IMR-90 (cell line): Measurements from ENCODE around the gene KRT7. TPM values are rescaled to one million over a fixed set of nuclear protein-coding genes. Genes with fewer than 3 reads are reported as not detected.
A peak's percentile ranks its signal among the peaks of the same experiment; 100 is the strongest.

Source experiments
- ATAC-seq: fragments of 200-7000 bp; cut with Tn5 transposase; 2 replicates; pipeline ENCODE4 v1.9.1; 2020; ENCODE audit warnings: low read depth, mild to moderate bottlenecking, moderate library complexity
- BruUV-seq: library from RNA; stranded (reverse); fragments of 400-500 nt; replicated peaks from 2 replicates; lab custom pipeline; 2021; lab: Mats Ljungman, UMichigan
- CTCF ChIA-PET: fragments of 300-600 bp; formaldehyde crosslinking; extraction: SDS; loops from one replicate; lab custom pipeline; 2021; ENCODE audit warnings: antibody characterized with exemption; lab: Yijun Ruan, JAX
- POLR2A ChIA-PET: fragments of 300-600 bp; sonication (Branson Sonifier 250); formaldehyde crosslinking; loops from one replicate; lab custom pipeline; 2022; ENCODE audit warnings: antibody characterized with exemption; ENCODE audit not compliant: unreplicated experiment; lab: Charles Lee
- DNase-seq: peaks from one replicate; pipeline ENCODE4 v3.0.0; 2013
- H2AFZ ChIP-seq: replicated peaks from 2 replicates; pipeline ENCODE3; 2013; ENCODE audit warnings: low read length, mild to moderate bottlenecking; ENCODE audit not compliant: poor library complexity
- H2AK5ac ChIP-seq: 2 replicates; pipeline ENCODE4 v1.6.1; 2013; ENCODE audit warnings: low read depth, low read length, inconsistent platforms
- H2AK9ac ChIP-seq: replicated peaks from 2 replicates; pipeline ENCODE3; 2013; ENCODE audit warnings: mild to moderate bottlenecking, low read depth, low read length, moderate library complexity; ENCODE audit not compliant: poor library complexity
- H2BK120ac ChIP-seq: 2 replicates; pipeline ENCODE4 v1.6.1; 2013; ENCODE audit warnings: low read depth, low read length, inconsistent platforms
- H2BK15ac ChIP-seq: 3 replicates; pipeline ENCODE4 v1.6.1; 2013; ENCODE audit warnings: low read depth, low read length, inconsistent platforms
- H2BK20ac ChIP-seq: 2 replicates; pipeline ENCODE4 v1.6.1; 2013; ENCODE audit warnings: low read depth, mild to moderate bottlenecking, inconsistent platforms, low read length, moderate library complexity
- H2BK5ac ChIP-seq: 2 replicates; pipeline ENCODE4 v1.6.1; 2013; ENCODE audit warnings: mild to moderate bottlenecking, low read depth, low read length, inconsistent platforms; ENCODE audit not compliant: poor library complexity, severe bottlenecking
- H3K14ac ChIP-seq: replicated peaks from 2 replicates; pipeline ENCODE4 v1.6.1; 2013; ENCODE audit warnings: low read depth, low read length, inconsistent platforms
- H3K18ac ChIP-seq: 2 replicates; pipeline ENCODE4 v1.6.1; 2013; ENCODE audit warnings: low read depth, low read length, control low read depth
- H3K23ac ChIP-seq: 2 replicates; pipeline ENCODE4 v1.6.1; 2013; ENCODE audit warnings: low read depth, low read length, inconsistent platforms
- H3K27ac ChIP-seq: 2 replicates; pipeline ENCODE4 v1.5.1; 2013; ENCODE audit warnings: mild to moderate bottlenecking, control low read depth, low read length; ENCODE audit not compliant: insufficient read depth
- H3K27me3 ChIP-seq: 2 replicates; pipeline ENCODE4 v1.6.1; 2013; ENCODE audit warnings: low read length; ENCODE audit not compliant: control insufficient read depth, insufficient read depth
- H3K36me3 ChIP-seq: 2 replicates; pipeline ENCODE4 v1.6.1; 2013; ENCODE audit warnings: low read length, mixed read lengths; ENCODE audit not compliant: control insufficient read depth, insufficient read depth
- H3K4ac ChIP-seq: 2 replicates; pipeline ENCODE4 v1.6.1; 2013; ENCODE audit warnings: low read depth, low read length, inconsistent platforms
- H3K4me1 ChIP-seq: 2 replicates; pipeline ENCODE4 v1.6.1; 2013; ENCODE audit warnings: low read length, mixed read lengths; ENCODE audit not compliant: control insufficient read depth, insufficient read depth
- H3K4me2 ChIP-seq: 2 replicates; pipeline ENCODE4 v1.6.1; 2013; ENCODE audit warnings: low read depth, mild to moderate bottlenecking, control low read depth, low read length, moderate library complexity
- H3K4me3 ChIP-seq: 2 replicates; pipeline ENCODE4 v1.5.1; 2013; ENCODE audit warnings: low read depth, mild to moderate bottlenecking, control low read depth, low read length, moderate library complexity; ENCODE audit not compliant: insufficient read depth
- H3K56ac ChIP-seq: 2 replicates; pipeline ENCODE4 v1.6.1; 2013; ENCODE audit warnings: low read length, inconsistent platforms; ENCODE audit not compliant: insufficient read depth; ENCODE audit errors: extremely low read depth
- H3K79me1 ChIP-seq, 2 experiments: 2 replicates each; pipeline ENCODE4 v1.6.1; 2013; ENCODE audit warnings: low read length in 2 of 2, inconsistent platforms in 1 of 2, low read depth in 1 of 2
- H3K9ac ChIP-seq: 2 replicates; pipeline ENCODE4 v1.6.1; 2013; ENCODE audit warnings: low read depth, low read length, control low read depth
- H3K9me1 ChIP-seq: 2 replicates; pipeline ENCODE4 v1.6.1; 2013; ENCODE audit warnings: low read length, inconsistent platforms; ENCODE audit not compliant: insufficient read depth
- H3K9me3 ChIP-seq: 2 replicates; pipeline ENCODE4 v1.6.1; 2013; ENCODE audit warnings: low read length; ENCODE audit not compliant: control insufficient read depth, insufficient read depth
- H4K20me1 ChIP-seq: 2 replicates; pipeline ENCODE4 v1.6.1; 2013; ENCODE audit warnings: low read length, inconsistent platforms; ENCODE audit not compliant: insufficient read depth
- H4K5ac ChIP-seq: 2 replicates; pipeline ENCODE4 v1.6.1; 2013; ENCODE audit warnings: mild to moderate bottlenecking, low read depth, low read length, control low read depth
- H4K8ac ChIP-seq, 2 experiments: 2 replicates each; pipeline ENCODE4 v1.6.1; 2013; ENCODE audit warnings: low read depth in 2 of 2, low read length in 2 of 2, control low read depth in 1 of 2, inconsistent platforms in 1 of 2
- H4K91ac ChIP-seq: 2 replicates; pipeline ENCODE4 v1.6.1; 2013; ENCODE audit warnings: low read depth, low read length, inconsistent platforms; ENCODE audit not compliant: insufficient read depth
- BHLHE40 ChIP-seq: fragments of 150-350 bp; IDR thresholded peaks from 2 replicates; pipeline ENCODE4 v1.6.1; 2016; ENCODE audit warnings: mild to moderate bottlenecking, low read depth, low read length
- CEBPB ChIP-seq: IDR thresholded peaks from 2 replicates; pipeline ENCODE4 v1.6.1; 2012; ENCODE audit warnings: low read depth, low read length, improper control_type of control experiment
- CHD1 ChIP-seq: IDR thresholded peaks from 2 replicates; pipeline ENCODE4 v1.6.1; 2012; ENCODE audit warnings: low read depth, low read length, improper control_type of control experiment
- CTCF ChIP-seq: conservative IDR thresholded peaks from 2 replicates; pipeline ENCODE4 v1.5.1; 2012; ENCODE audit warnings: mild to moderate bottlenecking, low read depth, low read length, improper control_type of control experiment
- MAFK ChIP-seq: IDR thresholded peaks from 2 replicates; pipeline ENCODE4 v1.6.1; 2012; ENCODE audit warnings: low read depth, low read length, improper control_type of control experiment
- MAZ ChIP-seq: IDR thresholded peaks from 2 replicates; pipeline ENCODE4 v1.6.1; 2012; ENCODE audit warnings: low read depth, mild to moderate bottlenecking, low read length, improper control_type of control experiment, moderate library complexity, borderline replicate concordance
- MXI1 ChIP-seq: IDR thresholded peaks from 2 replicates; pipeline ENCODE4 v1.6.1; 2012; ENCODE audit warnings: low read depth, mild to moderate bottlenecking, low read length, moderate library complexity, borderline replicate concordance
- NFE2L2 ChIP-seq: fragments of 150-350 bp; IDR thresholded peaks from 2 replicates; pipeline ENCODE4 v1.6.1; 2016; ENCODE audit warnings: low read depth, mild to moderate bottlenecking, low read length
- POLR2A ChIP-seq: IDR thresholded peaks from 2 replicates; pipeline ENCODE4 v1.6.1; 2012; ENCODE audit warnings: mild to moderate bottlenecking, low read depth, low read length
- RAD21 ChIP-seq: IDR thresholded peaks from 2 replicates; pipeline ENCODE4 v1.6.1; 2012; ENCODE audit warnings: low read length, improper control_type of control experiment
- RCOR1 ChIP-seq: IDR thresholded peaks from 2 replicates; pipeline ENCODE4 v1.6.1; 2012; ENCODE audit warnings: mild to moderate bottlenecking, low read length, improper control_type of control experiment; ENCODE audit not compliant: insufficient replicate concordance
- RFX5 ChIP-seq: IDR thresholded peaks from 2 replicates; pipeline ENCODE4 v1.8.0; 2012; ENCODE audit warnings: low read depth, mild to moderate bottlenecking, low read length, moderate library complexity
- SMC3 ChIP-seq: fragments of 150-350 bp; IDR thresholded peaks from 2 replicates; pipeline ENCODE4 v1.6.1; 2016; ENCODE audit warnings: low read depth, mild to moderate bottlenecking, antibody characterized with exemption, low read length, moderate library complexity
- WGBS, 2 experiments: methylation state at CpG; one replicate each; pipeline versions ENCODE4 v1.1.5 to v1.1.7; 2013; ENCODE audit warnings: missing lambda C conversion rate in 2 of 2; ENCODE audit not compliant: insufficient read length in 1 of 2; ENCODE audit errors: extremely low coverage in 2 of 2; 5-methylcytosine and 5-hydroxymethylcytosine counted together
- dilution Hi-C: fragments of 300-500 bp; cut with HindIII; formaldehyde crosslinking; loops from one replicate; pipeline ENCODE4 v1.14.3; 2018; ENCODE audit warnings: low sequenced_read_pairs; ENCODE audit not compliant: unreplicated experiment
- in situ Hi-C: fragments of 300-500 bp; cut with MboI; formaldehyde crosslinking; loops from 3 replicates; pipeline ENCODE4 v1.14.3; 2019; ENCODE audit warnings: low sequenced_read_pairs, inconsistent platforms, mixed read lengths
- intact Hi-C: fragments of 100-400 bp; cut with micrococcal nuclease; formaldehyde crosslinking; loops from 2 replicates; pipeline ENCODE4 v1.10.0; 2022
- polyA plus RNA-seq, 3 experiments: library from polyadenylated mRNA; depleted of rRNA; stranded (reverse); fragments of >200 nt; gene quantifications; 2 replicates each; pipeline ENCODE4 v1.2.3, GENCODE V29; 2012; ENCODE audit warnings: low replicate concordance in 1 of 3
- total RNA-seq: library from RNA; depleted of rRNA; stranded (reverse); fragments of >200 nt; gene quantifications from 2 replicates; pipeline ENCODE4 v1.2.3, GENCODE V29; 2012
- TF ChIP-seq, protein P1 (sequence below): fragments of 150-350 bp; IDR thresholded peaks from 2 replicates; pipeline ENCODE4 v1.6.1; 2017; ENCODE audit warnings: mild to moderate bottlenecking, antibody characterized with exemption, low read length, low read depth

KRT7 gene
- total and polyA plus RNA-seq, 2 of the 4 experiments (the other 2 are of a cell fraction): 0.54 to 1.7 TPM

- ATAC-seq (no peak), DNase-seq (no peak)
- peak overlapping the region; percentile 52 for H2AK9ac ChIP-seq
- H3K14ac ChIP-seq: no peak overlapping the region; the same call in none of the 2 replicates
- peaks cover 5% of the 10 kb centered on the region; the same call in 1 of the 2 replicates for H4K20me1 ChIP-seq
- no peaks in the 10 kb centered on the region for H3K36me3 ChIP-seq
- intact Hi-C loops: loop anchor here (2.0 to 5.0 kb wide), 2 partner anchors 45 to 49 kb away; partner anchors contain the start of gene KRT7
- peak overlapping the region; percentile 20; the same call in 1 of the 3 replicates for H2BK15ac ChIP-seq
- H3K4me1 ChIP-seq: peaks cover 24% of the 10 kb centered on the region
- BruUV-seq: no TSS peak
- peak overlapping the region; percentile 41 for H3K4ac ChIP-seq
- H3K9me1 ChIP-seq: peaks cover 43% of the 10 kb centered on the region
- no peak overlapping the region for H3K56ac ChIP-seq
- H2AK5ac ChIP-seq: peak overlapping the region; percentile 97
- H2AFZ ChIP-seq: no peak overlapping the region
- no peak overlapping the region for H3K23ac ChIP-seq
- no peaks in the 10 kb centered on the region for H3K9me3 ChIP-seq
- peak overlapping the region; percentile 24 for H4K91ac ChIP-seq
- H3K27me3 ChIP-seq: peaks cover 2% of the 10 kb centered on the region; the same call in 1 of the 2 replicates
- H4K5ac ChIP-seq: no peak overlapping the region
- H3K4me3 ChIP-seq: no peak overlapping the region
- H4K8ac ChIP-seq: peak overlapping the region in 1 of 2 experiments; percentile 91; a peak in 1 of 4 replicates
- peaks cover 0 to 8% of the 10 kb centered on the region in 2 experiments; a peak in 1 of 4 replicates for H3K79me1 ChIP-seq
- no peak overlapping the region for H3K18ac ChIP-seq
- peak overlapping the region; percentile 99 for H2BK120ac ChIP-seq
- CTCF ChIA-PET: interaction anchor here (0.6 to 2.9 kb wide), 2 partner anchors 57 to 252 kb away, joined by 4 to 14 read pairs; no protein-coding TSS in a partner anchor
- POLR2A ChIA-PET: no interaction called here
- no peak overlapping the region for H2BK5ac ChIP-seq
- in situ Hi-C loops: no loop called here
- 72% methylated on average over 4 of the region's 9 CpGs; no CpG with 5 or more reads in 1 of the 2 experiments for WGBS, 2 experiments
- no peak overlapping the region for H3K4me2 ChIP-seq
- H2BK20ac ChIP-seq: peak overlapping the region; percentile 66
- no peak overlapping the region for H3K9ac ChIP-seq
- H3K27ac ChIP-seq: no peak overlapping the region
- dilution Hi-C loops: no loop called here
- no peak for TF ChIP-seq RCOR1
- TF ChIP-seq MAFK: no peak
- no peak for TF ChIP-seq POLR2A
- TF ChIP-seq CEBPB: no peak
- TF ChIP-seq BHLHE40: no peak
- TF ChIP-seq CHD1: no peak
- TF ChIP-seq, protein P1, sequence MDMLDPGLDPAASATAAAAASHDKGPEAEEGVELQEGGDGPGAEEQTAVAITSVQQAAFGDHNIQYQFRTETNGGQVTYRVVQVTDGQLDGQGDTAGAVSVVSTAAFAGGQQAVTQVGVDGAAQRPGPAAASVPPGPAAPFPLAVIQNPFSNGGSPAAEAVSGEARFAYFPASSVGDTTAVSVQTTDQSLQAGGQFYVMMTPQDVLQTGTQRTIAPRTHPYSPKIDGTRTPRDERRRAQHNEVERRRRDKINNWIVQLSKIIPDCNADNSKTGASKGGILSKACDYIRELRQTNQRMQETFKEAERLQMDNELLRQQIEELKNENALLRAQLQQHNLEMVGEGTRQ: no peak
- TF ChIP-seq MXI1: no peak
- no peak for TF ChIP-seq RFX5
- no peak for TF ChIP-seq NFE2L2
- no peak for TF ChIP-seq MAZ
- TF ChIP-seq RAD21: no peak
- TF ChIP-seq SMC3: no peak
- TF ChIP-seq CTCF: no peak
Measured at GRCh38 chr12:52277486-52278245, 44.6 kb downstream of the KRT7 start.
